ENCODE results near the gene CDY2A.
"Not testable (repeated sequence)": the region's sequence is repeated elsewhere in the genome, so short reads cannot be mapped to it uniquely, and the experiment has no call there.

Gene CDY2A, protein sequence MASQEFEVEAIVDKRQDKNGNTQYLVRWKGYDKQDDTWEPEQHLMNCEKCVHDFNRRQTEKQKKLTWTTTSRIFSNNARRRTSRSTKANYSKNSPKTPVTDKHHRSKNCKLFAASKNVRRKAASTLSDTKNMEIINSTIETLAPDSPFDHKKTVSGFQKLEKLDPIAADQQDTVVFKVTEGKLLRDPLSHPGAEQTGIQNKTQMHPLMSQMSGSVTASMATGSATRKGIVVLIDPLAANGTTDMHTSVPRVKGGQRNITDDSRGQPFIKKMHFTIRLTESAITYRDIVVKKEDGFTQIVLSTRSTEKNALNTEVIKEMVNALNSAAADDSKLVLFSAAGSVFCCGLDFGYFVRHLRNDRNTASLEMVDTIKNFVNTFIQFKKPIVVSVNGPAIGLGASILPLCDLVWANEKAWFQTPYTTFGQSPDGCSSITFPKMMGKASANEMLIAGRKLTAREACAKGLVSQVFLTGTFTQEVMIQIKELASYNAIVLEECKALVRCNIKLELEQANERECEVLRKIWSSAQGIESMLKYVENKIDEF

DNA sequence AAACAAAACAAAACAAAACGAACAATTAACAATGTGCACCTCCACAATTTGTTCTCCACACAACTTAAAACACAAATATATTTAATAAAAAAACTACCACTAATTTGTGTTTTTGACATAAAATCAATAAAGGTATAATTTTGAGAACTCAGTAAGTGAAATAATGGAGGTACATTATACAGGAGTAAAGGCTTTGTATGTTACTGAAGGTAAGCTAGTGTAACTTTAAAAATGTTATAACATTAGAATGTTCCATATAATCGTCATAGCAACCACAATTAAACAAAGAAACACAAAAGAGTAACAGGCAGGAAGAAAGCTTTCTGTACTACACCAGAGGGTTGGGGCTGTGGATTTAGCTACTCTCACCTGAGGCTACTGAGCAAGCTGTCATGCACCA lies at the start of gene CDY2A:
TSS of gene CDY2A (plus strand) at position 301 of the 400 bp plus-strand sequence. CDS start 328 bp downstream, outside the sequence.
- DNase-seq = not testable (repeated sequence)

DNA sequence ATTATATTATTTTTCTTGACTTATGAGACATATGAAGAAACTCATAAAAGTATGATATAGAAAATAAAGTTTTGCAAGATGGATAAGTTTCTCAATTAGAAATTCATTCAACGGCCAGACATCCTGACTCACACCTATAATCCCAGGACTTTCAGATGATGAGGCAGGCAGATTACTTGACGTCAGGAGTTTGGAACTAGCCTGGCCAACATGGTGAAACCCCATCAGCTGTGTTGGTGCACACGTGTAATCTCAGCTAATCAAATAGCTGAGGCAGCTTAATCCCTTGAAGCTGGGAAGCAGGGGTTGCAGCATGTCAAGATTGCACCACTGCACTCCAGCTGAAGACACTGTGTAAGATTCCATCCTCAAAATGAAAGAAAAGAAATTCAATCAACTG lies 28.0 kb upstream of the CDY2A start:
- DNase-seq = not testable (repeated sequence)

DNA sequence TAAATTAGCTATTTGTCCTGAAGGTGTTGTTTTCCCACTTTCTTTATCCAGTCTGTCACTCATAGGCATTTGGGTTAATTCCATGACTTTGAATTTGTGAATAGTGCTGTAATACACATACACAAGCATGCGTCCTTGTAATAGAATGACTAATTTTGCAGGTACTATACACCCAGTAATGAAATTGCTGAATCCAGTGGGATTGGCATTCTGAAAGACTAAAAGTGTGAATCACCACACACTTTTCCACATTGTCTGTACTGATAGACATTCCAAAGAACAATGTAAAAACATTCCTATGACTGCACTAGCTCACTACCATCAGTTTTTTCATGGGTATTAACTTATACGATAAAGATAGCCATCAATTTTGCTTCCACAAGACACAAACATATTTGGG lies 27.3 kb upstream of the CDY2A start:
- DNase-seq = not testable (repeated sequence)

DNA sequence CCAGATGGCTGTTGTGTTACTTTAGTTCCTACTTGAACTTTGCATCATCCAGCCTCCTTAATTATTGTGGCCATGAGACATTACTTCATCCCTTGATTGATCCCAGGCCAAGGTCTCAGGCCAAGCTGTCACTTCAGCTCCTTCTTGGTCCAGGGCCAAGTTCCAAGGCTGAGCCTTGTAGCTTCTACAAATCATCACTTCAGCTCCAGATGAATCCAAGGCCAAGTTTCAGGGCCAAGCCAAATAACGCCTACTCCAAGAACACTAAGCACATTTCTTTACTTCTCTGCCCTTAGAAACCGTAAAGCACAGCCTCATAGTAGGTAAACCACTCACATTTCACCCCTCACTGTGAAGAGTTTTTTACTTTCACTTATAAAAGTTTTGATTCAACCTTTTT lies 1.7 kb upstream of the CDY2A start:
- DNase-seq = not testable (repeated sequence)

DNA sequence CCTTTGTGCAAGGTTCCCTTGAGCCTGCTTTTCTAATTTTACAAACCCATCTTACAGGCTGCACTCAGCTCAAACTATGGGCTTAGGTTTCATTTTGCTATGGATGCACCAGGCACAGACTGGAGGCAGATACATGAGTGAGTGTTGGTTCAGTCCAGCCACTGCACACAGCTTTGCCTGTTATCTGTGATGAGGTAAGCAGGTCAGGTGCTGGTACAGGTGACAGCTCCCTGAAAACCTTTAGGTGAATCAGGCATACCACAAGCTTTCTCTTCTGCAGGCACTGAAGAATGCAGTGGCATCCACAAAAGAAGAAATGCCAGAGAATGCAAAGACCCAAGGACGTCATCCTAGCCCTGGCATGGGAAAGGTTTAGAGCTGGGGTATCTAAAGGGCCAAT lies 3.3 kb downstream of the CDY2A start:
- DNase-seq = not testable (repeated sequence)

DNA sequence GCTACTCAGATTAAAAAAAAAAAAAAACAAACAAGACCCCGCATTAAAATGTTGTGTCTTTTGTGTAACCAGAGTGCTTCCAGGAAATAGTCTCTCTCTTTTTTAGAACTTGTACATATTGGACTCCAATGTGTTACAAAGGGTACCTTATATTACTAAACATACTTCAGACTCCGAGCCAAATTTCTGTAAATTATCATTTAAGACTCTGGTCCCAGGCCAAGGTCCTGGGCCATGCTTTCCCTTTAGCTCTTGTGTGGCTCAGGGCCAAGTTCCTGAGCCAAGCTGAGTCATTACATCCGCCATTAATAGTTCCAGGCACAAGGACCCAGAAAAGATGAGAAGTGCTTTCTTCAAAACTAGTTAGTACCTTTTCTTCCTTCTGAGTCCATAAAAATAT lies 4.6 kb downstream of the CDY2A start:
- DNase-seq = not testable (repeated sequence)

DNA sequence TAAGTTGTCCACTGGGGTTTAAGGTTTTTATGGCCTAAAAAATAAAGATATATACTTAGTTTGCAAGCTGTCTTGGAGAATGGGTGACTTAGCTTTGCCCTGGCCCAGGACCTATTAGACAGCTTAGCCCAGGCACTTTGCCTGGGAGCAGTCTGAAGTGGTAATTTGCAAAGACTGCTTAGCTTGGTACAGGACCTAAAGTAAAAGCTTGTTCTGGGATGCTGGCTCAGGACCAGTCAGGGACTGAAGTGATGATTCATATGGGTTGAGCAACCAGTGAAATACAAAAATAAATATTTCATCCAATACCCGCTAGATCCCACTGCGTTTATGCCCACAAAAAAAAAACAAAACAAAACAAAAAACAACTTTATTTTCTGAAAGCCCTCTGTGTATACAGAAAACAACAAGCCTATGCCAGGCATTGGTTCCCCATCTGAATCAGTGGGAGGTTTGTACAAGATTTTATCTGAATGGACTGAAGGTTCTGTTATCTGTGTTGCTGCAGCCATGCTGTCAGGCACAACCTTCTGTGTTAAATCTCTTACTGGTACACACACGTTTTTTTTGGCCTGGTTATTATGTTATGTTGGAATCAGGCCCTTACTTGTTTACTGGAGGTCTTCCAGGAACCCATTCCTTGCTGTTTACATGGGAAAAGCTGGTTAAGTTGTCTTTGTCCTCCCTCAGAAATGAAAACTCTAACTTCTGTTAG lies 8.7 kb downstream of the CDY2A start:
- not testable (repeated sequence) for DNase-seq

DNA sequence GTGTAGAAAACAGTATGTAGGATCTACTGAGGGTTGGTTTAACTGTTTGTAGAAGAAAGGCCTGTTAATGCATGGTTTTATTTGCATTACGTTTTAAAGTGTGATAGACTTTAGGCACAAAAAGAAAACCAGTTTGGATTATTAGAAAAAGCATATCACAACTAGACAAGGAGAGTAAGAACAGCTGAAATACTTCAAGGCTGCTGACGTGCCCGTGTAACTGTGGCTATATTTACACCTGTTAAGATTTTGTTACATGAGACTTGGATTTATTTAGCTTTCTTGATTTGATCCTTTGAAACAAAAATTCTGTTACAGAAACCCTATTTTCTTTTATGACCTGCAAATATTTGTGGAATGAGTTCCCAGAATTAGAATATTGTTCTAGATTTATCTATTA lies 9.3 kb downstream of the CDY2A start:
- not testable (repeated sequence) for DNase-seq

DNA sequence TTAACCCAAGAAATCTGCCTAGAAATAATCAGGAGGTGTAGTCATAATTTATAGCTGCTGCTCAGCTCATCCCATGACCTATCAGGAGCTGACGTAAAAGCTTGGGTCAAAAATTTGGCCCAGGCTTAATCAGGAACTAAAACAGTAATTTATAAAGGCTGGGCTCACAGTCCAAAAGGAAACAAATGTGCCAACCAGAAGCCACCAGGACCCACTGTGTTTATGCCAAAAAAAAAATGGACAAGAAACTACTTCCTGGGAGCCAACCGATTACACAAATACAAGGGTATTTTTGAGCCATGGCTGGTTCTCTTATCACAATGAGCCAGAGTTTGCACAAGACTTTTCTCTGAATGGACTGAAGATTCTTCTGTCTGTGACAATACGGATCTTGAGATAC lies 19.4 kb downstream of the CDY2A start:
- not testable (repeated sequence) for DNase-seq

DNA sequence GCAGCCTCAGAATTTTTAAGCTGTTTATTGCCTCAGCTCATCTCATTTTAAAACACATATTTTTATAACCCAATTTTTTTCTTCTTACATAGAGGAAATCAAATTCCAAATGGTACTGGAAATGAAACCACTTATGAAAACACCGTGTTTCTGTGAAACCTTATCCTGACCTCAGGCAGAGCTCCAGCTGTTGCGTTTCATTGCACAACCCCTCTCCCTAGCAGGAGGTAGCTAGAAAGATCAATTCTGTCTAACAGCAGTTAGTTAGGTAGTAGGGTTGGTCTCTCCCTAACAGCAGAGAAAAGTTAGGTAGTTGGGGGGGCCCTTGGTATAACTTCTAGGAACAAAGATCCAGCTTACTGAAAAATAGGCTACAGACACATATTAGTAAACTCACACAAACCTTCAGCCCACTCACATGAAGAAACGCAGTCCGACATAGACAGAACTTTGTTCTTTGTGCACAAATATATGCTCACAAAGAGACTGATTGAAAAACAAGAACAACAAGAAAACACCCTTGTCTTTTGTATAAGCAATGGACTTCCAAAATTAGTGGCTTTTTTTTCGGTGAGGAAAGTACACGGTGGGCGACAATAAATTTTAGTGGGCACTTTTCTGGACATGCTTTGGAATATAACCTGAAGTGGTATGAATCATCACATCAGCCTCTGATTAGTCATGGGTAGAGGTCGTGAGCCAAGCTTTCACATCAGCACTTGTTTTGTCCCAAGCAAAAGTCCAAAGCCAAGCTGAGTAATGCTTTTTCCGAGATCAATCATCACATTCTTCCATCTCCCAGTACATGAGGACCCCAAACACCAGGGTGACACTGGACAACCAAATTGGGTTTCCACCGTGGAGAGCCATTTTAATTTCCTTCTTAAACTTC lies 22.8 kb downstream of the CDY2A start:
- DNase-seq = not testable (repeated sequence)

DNA sequence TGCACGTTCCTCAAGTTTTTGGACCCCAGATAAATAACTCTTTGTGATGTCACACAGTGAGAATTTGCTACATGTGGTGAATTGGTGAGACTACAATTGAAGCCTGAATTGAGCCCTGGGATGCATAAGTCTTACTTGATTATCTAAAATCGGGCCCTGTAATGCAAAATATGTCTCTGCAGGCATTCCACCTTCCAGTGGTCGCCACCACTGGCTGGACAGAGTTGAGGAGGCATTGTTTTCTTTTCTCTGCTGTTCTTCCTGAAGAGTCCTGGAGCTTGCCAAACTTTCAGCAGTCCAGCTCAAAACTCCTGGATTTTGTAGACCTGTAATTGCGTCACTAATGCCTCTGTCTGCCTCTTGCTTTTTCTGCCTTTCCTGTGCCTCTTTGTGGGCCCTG lies 23.5 kb downstream of the CDY2A start:
- DNase-seq = not testable (repeated sequence)

DNA sequence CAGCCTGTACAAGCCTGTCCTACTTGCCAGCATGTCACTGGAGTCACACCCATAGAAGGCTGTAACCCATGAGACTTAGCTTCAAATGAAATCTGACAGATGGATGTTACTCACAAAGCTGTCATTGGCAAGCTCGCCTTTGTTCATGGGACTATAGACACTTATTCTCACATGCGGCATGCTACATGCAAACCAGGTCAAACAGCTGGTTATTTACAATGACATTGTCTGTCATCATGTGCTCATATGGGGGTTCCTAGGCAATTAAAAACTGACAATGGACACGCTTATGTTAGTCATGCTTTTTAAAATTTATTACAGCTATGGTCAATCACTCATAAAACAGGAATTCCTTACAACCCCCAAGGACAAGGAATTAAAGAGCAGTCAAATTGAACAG lies 30.9 kb downstream of the CDY2A start:
- not testable (repeated sequence) for DNase-seq

DNA sequence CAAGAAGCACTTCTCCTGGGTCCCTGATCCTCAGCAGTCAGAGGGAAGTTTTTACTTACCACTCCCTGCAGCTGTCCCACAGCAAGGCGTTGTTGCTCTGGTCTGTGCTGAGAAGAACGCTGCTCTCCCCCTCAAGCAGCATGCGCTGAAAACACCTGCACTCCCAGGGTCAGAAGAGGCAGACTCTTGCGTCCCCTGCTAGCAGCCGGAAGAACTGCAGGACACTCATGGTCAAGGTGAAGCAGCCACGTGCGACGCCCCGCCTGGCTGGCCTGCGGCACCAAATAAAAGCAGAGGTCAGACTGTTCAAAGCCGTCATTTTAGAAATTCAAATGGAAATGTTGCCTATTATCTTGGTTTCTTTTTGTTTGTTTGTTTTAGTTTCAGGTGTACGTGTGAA lies 47.9 kb downstream of the CDY2A start:
- DNase-seq = not testable (repeated sequence)

All from NCI-H510A (cell line).